Hematopoietic multipotent progenitor cell treated with erythropoietin and hydrocortisone succinate and interleukin-3 and kit ligand, for 6 days (in vitro differentiated cells): Measurements from ENCODE around the gene NDUFB3.
A peak's percentile ranks its signal among the peaks of the same experiment; 100 is the strongest.
"Not testable (repeated sequence)": the region's sequence is repeated elsewhere in the genome, so short reads cannot be mapped to it uniquely, and the experiment has no call there.

Source experiments
- DNase-seq: peaks from one replicate; pipeline ENCODE4 v3.0.0-alpha.2; 2015

Gene NDUFB3

DNA sequence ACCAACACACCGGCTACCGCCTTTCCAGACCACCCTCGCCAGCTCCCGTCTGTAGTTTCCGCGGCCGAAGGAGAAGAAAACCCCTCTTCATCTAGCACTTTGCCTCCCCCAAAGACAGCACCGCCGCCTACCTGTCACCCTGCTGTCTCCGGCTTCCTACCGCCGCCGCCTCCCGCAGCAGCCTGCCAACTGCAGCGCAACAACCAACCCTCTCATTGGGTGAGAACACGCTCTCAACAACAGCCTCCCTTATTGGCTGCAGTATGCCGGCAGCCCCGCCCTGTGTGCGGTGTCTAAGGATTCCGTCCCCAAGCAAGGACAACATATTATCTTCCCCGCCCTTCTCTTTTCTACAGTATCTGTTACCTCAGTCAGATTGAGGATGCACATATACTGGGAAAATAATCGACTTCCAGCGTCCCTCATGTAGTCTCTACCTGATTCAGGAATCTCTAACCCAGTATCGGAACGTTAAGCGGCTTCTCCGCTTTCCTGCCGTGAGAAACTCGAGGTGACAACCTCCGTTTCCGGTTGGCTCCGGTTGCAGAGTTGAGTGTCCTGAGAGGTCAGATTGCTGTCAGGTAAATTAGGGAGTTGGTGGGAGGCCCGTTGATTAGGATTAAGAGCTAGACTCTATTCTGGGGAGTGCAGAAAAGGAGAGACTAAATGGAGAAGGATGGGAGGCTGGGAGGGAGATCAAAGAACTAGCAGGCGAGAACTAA is at the start of gene NDUFB3, which contains the start of gene HYCC2:
Gene NDUFB3 (plus strand): TSS at position 523 of the 722 bp plus-strand sequence. CDS start 6,882 bp downstream, outside the sequence.
Gene HYCC2 (minus strand): TSS at position 193 of the 722 bp plus-strand sequence. CDS start 47,662 bp downstream, outside the sequence.
- peak; percentile 96 for DNase-seq

DNA sequence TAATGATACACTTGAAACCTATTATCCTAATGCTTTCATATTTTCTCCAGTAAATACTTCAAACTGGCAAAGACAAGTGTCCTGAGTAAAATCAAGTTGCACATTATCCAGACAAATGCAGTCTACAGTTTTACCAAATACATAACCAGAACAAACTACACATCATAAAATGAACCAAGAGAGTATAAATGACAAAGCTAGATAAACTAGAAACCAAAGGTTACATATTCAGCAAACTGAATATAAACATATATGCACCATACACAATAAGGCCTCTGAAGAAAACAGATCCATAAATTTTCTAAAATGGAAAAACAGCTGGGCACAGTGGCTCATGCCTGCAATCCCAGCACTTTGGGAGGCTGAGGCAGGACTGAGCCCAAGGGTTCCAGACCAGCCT is 47.3 kb upstream of the NDUFB3 start:
- DNase-seq = no peak

DNA sequence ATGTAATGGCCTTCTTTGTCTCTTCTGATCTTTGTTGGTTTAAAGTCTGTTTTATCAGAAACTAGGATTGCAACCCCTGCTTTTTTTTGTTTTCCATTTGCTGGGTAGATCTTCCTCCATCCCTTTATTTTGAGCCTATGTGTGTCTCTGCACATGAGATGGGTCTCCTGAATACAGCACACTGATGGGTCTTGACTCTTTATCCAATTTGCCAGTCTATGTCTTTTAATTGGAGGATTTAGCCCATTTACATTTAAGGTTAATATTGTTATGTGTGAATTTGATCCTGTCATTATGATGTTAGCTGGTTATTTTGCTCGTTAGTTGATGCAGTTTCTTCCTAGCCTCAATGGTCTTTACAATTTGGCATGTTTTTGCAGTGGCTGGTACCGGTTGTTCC is 37.4 kb upstream of the NDUFB3 start:
- DNase-seq = not testable (repeated sequence)

GRCh38 chr2:201038361-201038760 is 33.4 kb upstream of the NDUFB3 start:
- not testable (repeated sequence) for DNase-seq

- DNase-seq = no peak
These were observed 32.9 kb upstream of the NDUFB3 start for GRCh38 chr2:201038855-201039254.

DNA sequence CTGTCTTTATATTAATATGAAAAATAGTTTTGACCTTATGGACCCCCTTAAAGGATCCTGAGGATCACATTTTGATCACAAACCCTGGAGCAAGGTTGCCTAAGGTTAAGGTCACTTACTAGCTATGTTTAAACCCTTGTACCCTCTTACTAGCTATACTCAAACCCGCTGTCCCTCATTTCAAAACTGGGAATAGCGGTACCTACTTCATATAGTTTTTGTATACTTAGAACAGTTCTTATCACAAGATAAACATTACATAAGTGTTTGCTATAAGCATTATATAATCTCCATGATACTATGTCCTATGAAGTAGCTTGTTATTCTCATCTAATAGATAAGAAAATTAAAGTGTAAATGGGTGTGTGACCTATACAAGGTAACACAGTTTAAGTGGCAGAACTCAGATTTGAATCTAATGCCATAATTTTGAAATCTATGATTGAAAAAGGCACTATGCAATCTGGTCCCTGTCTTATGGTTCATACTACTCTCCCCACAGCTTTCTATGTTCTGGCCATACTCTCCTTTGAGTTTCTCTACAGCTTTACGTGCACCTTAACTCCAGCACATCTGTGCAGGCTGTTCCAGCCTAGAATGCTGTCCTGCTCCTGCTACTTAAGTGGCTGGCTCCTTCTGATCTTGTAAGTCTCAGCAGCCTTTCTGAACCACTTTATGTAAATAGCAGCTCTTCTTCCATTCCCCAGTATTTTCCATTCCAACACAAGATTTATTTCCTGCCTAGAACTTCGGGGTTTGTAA is 30.8 kb upstream of the NDUFB3 start:
- DNase-seq = no peak

GRCh38 chr2:201042451-201042850 is 29.4 kb upstream of the NDUFB3 start:
- DNase-seq = not testable (repeated sequence)

GRCh38 chr2:201043050-201043449 is 28.8 kb upstream of the NDUFB3 start:
- DNase-seq = not testable (repeated sequence)

DNA sequence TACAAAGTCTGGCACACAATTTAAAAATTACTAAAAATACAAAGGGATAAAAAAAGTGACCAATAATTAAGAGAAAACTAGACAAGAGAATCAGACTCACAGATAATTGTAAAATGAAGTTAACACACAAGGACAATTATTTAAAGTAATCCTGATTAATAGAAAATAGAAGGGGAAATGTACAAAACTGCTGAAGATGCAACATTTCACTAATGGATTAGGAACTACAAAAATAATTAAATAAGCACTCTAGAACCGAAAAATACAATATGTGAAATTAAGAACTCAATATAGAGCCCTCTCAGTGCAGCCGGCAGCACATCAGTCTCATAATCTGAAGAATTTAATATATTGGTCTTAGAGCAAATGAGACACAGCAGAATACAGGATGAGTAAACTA is 24.9 kb upstream of the NDUFB3 start:
- DNase-seq = no peak

GRCh38 chr2:201049455-201049854 is 22.3 kb upstream of the NDUFB3 start:
- DNase-seq = no peak

DNA sequence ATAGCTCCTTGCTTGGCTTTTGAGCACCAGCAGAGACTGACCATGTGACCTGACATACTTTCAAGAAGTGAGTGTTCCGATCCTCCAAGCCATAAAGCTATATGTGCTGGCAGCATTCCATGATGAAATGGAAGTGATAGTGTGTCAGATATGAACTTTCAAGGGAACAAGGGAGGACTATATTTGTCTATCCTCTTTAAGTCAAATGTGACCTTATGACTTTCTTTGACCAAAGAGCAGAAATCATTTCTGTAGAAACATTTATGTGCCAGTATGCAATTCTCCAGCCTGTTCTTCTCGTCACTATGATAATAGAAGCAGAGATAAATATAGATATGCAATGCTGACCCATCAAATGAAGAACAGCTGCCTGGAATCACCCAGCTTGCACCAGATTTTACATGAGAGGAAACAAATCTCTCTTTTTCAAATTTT is 14.7 kb upstream of the NDUFB3 start:
- DNase-seq = peak; percentile 7

DNA sequence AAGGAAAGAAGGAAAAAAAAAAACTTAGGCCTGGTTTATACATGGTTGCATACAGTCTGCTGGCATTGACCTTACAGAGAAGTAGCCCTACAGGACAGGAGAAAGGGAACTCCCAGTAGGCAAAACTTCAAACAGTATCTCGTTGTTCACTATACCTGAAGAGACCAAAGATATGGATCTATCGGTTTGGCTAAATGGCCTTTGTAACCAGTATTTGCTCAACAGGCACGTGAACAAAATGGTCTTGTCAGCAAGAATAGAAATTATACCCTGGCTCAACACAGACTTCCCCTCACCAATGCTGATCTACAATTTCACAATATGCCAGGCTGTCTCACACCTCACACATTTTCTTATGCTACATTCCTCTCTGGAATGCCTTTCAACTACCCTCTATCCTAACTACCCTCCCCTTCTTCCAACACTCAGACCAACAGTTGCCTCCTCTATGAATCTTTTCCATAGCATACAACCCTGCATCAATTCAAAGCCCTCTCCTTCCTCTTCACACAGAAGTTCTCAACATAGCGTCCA is 14.0 kb upstream of the NDUFB3 start:
- no peak for DNase-seq

- DNase-seq = peak; percentile 72
These were observed 12.9 kb upstream of the NDUFB3 start for GRCh38 chr2:201058914-201059313.

GRCh38 chr2:201059961-201060755 is 11.6 kb upstream of the NDUFB3 start:
- peak; percentile 67 for DNase-seq

DNA sequence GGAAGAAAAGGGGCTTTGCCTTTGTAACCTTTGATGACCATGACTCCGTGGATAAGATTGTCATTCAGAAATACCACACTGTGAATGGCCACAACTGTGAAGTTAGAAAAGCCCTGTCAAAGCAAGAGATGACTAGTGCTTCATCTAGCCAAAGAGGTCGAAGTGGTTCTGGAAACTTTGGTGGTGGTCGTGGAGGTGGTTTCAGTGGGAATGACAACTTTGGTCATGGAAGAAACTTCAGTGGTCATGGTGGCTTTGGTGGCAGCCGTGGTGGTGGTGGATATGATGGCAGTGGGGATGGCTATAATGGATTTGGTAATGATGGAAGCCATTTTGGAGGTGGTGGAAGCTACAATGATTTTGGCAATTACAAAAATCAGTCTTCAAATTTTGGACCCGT is 8.3 kb upstream of the NDUFB3 start:
- DNase-seq = not testable (repeated sequence)

DNA sequence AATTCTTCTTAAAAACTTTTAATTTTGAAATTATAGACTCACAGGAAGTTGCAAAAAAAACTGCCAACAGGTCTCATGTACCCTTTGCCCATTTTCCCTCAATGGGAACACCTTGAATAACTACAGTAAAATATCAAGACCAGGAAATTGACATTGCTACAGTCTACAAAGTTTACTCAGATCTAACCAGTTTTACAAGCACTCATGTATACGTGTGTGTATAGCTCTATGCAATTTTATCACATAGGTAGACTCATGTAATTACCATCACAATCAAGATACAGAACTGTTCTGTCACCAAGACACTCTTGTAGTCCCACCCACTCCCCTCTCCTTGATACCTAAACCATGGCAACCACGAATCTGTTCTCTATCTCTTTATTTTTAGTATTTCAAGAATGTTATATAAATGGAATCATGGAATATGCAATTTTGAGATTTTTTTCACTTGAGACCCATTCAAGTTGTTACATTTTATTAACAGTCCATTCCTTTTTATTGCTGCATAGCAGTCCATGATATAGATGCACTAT is 6.9 kb upstream of the NDUFB3 start:
- no peak for DNase-seq

GRCh38 chr2:201070948-201071478 is 788 bp upstream of the NDUFB3 start:
- DNase-seq = peak; percentile 62

GRCh38 chr2:201072201-201072530 is 365 bp downstream of the NDUFB3 start:
- DNase-seq = no peak

GRCh38 chr2:201073071-201073470 is 1.3 kb downstream of the NDUFB3 start:
- no peak for DNase-seq

GRCh38 chr2:201074996-201075395 is 3.2 kb downstream of the NDUFB3 start:
- no peak for DNase-seq

- peak; percentile 77 for DNase-seq
These were observed 13.1 kb downstream of the NDUFB3 start for GRCh38 chr2:201084863-201085262.

- no peak for DNase-seq
These were observed 18.8 kb downstream of the NDUFB3 start for GRCh38 chr2:201090574-201090973.
